Right lobe of liver (tissue), 6 donors: Measurements from ENCODE around the gene GIPC2. TPM values are rescaled to one million over a fixed set of nuclear protein-coding genes. Genes with fewer than 3 reads are reported as not detected.

Experiments used
- ATAC-seq, 4 donors: fragments of 200-7000 bp; cut with Tn5 transposase; one replicate each; pipeline ENCODE4 v1.9.1; 2020; ENCODE audit warnings: mild to moderate bottlenecking in 4 of 4, moderate library complexity in 4 of 4
- DNase-seq, 3 donors: peaks; one replicate each; pipeline ENCODE4 v3.0.0-alpha.2; 2020
- H3K27ac ChIP-seq, 3 donors: fragments of 200-600 bp; one replicate each; pipeline ENCODE4 v1.8.0; 2022
- H3K27me3 ChIP-seq, 2 donors: fragments of 200-600 bp; one replicate each; pipeline ENCODE4 v1.8.0; 2022
- H3K36me3 ChIP-seq, 4 donors: fragments of 200-600 bp; sonication (generic) in 1 of 4; one replicate each; pipeline versions ENCODE4 v1.5.1 to v1.8.0; 2017 to 2022; ENCODE audit warnings: control low read depth in 1 of 4
- H3K4me1 ChIP-seq, 4 donors: fragments of 200-600 bp; sonication (generic) in 1 of 4; one replicate each; pipeline versions ENCODE4 v1.5.1 to v1.8.0; 2017 to 2022; ENCODE audit warnings: control low read depth in 1 of 4
- H3K4me3 ChIP-seq, 3 donors: fragments of 200-600 bp; one replicate each; pipeline ENCODE4 v1.8.0; 2022
- H3K9me3 ChIP-seq, 4 donors: fragments of 200-600 bp; sonication (generic) in 1 of 4; one replicate each; pipeline versions ENCODE4 v1.5.1 to v1.8.0; 2017 to 2022; ENCODE audit warnings: control low read depth in 1 of 4
- POLR2A ChIP-seq: fragments of 450-650 bp; IDR thresholded peaks from one replicate; pipeline ENCODE4 v1.6.1; 2017; ENCODE audit warnings: antibody characterized with exemption, mild to moderate bottlenecking
- WGBS: methylation state at CpG from one replicate; pipeline ENCODE4 v1.1.6; 2018; ENCODE audit warnings: low coverage, low lambda C conversion rate; ENCODE audit not compliant: insufficient coverage; ENCODE audit errors: missing lambda C conversion rate; 5-methylcytosine and 5-hydroxymethylcytosine counted together
- intact Hi-C, 2 donors: fragments of 100-400 bp; cut with DNase I; formaldehyde crosslinking; loops; one replicate each; pipeline versions ENCODE4 v1.11.2 to v1.14.1; 2022
- total RNA-seq, 6 experiments: library from RNA; depleted of rRNA in 2 of 6; stranded (reverse); fragments of >200 nt in 2 of 6; fragmentation: NEBNext Ultra II Directional in 3 of 6; extraction: Animal tissue kit (Norgen Biotek cat#: 25700) in 3 of 6; gene quantifications; one replicate each; pipeline versions ENCODE4 v1.1.0 to v1.2.4, GENCODE V29; 2016 to 2023
- TF ChIP-seq, protein P1 (sequence below), 4 donors: fragments of 200-600 bp in 3 of 4; fragments of 450-650 bp in 1 of 4; IDR thresholded peaks; one replicate each; pipeline versions ENCODE4 v1.5.1 to v1.8.0; 2016 to 2022; ENCODE audit warnings: antibody characterized with exemption in 4 of 4, mild to moderate bottlenecking in 2 of 4
- donor health status: DM: no; HTN: yes; CAD: no.
- donor health status: DM: no; HTN: no; CAD: no.
- donor health status: DM: no; HTN: no; CAD: no.
- donor health status: DM: no; HTN: yes; CAD: no.
- donor health status: DM: no; HTN: yes; CAD: no.

The GIPC2 gene
- total RNA-seq, 6 experiments from 2014 or later = 4.7 to 9.8 (median 7.0) TPM

- H3K4me1 ChIP-seq = peaks cover 0 to 25% (median 4%) of the 10 kb centered on the region in 4 donors
- WGBS = 27% methylated on average over 4 of the region's 4 CpGs
- TF ChIP-seq, protein P1, sequence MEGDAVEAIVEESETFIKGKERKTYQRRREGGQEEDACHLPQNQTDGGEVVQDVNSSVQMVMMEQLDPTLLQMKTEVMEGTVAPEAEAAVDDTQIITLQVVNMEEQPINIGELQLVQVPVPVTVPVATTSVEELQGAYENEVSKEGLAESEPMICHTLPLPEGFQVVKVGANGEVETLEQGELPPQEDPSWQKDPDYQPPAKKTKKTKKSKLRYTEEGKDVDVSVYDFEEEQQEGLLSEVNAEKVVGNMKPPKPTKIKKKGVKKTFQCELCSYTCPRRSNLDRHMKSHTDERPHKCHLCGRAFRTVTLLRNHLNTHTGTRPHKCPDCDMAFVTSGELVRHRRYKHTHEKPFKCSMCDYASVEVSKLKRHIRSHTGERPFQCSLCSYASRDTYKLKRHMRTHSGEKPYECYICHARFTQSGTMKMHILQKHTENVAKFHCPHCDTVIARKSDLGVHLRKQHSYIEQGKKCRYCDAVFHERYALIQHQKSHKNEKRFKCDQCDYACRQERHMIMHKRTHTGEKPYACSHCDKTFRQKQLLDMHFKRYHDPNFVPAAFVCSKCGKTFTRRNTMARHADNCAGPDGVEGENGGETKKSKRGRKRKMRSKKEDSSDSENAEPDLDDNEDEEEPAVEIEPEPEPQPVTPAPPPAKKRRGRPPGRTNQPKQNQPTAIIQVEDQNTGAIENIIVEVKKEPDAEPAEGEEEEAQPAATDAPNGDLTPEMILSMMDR (IDR thresholded peaks at IDR 0.05) = no peak
- TF ChIP-seq POLR2A = no peak
- no peaks in the 10 kb centered on the region for H3K9me3 ChIP-seq
- no peaks in the 10 kb centered on the region for H3K36me3 ChIP-seq
- H3K27me3 ChIP-seq = no peaks in the 10 kb centered on the region
- peak overlapping the region; percentile 77 to 79 (median 79) for H3K27ac ChIP-seq
- intact Hi-C loops = no loop called here
- H3K4me3 ChIP-seq = peak overlapping the region; percentile 37 to 57 (median 52)
- ATAC-seq (peak; percentile 75 to 86 (median 82)), DNase-seq (no peak)
Measured at GRCh38 chr1:78143152-78143551, 97.4 kb downstream of the GIPC2 start.

DNA sequence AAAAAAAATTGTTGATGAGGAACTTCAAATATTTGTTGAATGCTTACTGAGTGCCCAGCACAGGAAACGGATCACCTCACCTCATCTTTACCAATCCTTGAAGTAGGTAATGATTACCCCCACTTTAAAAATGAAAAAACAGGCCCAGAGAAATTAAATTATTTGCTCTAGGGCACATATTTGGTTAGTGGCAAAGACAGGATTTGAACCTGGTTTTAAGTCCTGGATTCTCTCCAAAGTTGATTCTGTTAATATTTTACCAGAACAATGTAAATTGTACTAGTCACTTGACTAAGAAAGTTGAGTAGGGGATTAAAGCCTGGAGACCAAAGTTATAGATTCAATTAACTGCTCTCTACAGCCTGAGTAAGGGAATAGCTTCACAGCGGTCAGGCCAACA is 97.9 kb downstream of the GIPC2 start:
- TF ChIP-seq POLR2A = no peak
- TF ChIP-seq, protein P1 (IDR thresholded peaks at IDR 0.05) = no peak
- intact Hi-C loops = no loop called here
- peak; percentile 52 to 76 (median 62) for ATAC-seq
- DNase-seq = no peak
- Histone ChIP-seq H3K27ac (peak overlapping the region; percentile 77 to 79 (median 79)), H3K4me1 (peaks cover 0 to 25% (median 4%) of the 10 kb centered on the region in 4 donors), H3K4me3 (peak overlapping the region; percentile 37 to 57 (median 52)), H3K9me3 (no peaks in the 10 kb centered on the region), H3K27me3 (no peaks in the 10 kb centered on the region), H3K36me3 (no peaks in the 10 kb centered on the region)
- 30% methylated on average over 2 of the region's 2 CpGs for WGBS

- no peaks in the 10 kb centered on the region for H3K36me3 ChIP-seq
- ATAC-seq (peak; percentile 74 to 87 (median 80)), DNase-seq (peak in 2 of 3 donors; percentile 32 to 64)
- intact Hi-C loops = no loop called here
- H3K4me1 ChIP-seq = peaks cover 0 to 25% (median 4%) of the 10 kb centered on the region in 4 donors
- H3K4me3 ChIP-seq = no peak overlapping the region
- H3K27me3 ChIP-seq = no peaks in the 10 kb centered on the region
- H3K9me3 ChIP-seq = no peaks in the 10 kb centered on the region
- TF ChIP-seq POLR2A = no peak
- TF ChIP-seq, protein P1 (IDR thresholded peaks at IDR 0.05) = peak; percentile 83 to 92 (median 87)
- peak overlapping the region in 1 of 3 donors; percentile 79 for H3K27ac ChIP-seq
- 7% methylated on average over 2 of the region's 2 CpGs for WGBS
Measured at GRCh38 chr1:78145105-78145580, 99.4 kb downstream of the GIPC2 start.

DNA sequence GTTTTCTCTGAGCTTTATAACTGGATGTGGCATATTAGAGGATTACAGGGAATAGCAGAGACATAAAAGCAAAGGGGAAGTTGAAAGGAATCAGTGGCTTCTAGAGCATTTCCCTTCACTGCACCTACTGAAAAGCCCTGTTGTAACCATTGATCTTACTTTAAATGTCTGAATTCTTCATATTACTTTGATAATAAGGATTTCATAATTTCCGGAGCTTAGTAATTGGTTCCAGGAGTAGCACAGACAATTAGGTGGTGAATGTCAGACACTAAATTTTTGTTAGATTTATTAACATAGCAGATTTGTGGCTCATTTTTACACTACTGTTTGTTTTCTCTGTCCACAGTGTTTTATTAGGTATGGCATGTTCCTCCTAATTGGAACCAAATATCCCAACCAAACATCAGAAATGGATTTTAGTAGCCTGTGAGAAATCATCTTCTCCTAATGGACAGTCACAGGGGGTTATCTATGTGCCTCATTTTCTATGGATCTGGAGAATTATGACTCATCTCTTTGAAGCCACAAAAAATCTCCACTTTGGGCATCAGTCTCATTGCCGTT is 100.5 kb downstream of the GIPC2 start:
- Histone ChIP-seq H3K9me3 (no peaks in the 10 kb centered on the region), H3K36me3 (no peaks in the 10 kb centered on the region), H3K4me3 (no peak overlapping the region), H3K27me3 (no peaks in the 10 kb centered on the region), H3K4me1 (peaks cover 0 to 25% (median 4%) of the 10 kb centered on the region in 4 donors), H3K27ac (no peak overlapping the region)
- intact Hi-C loops = no loop called here
- ATAC-seq (no peak), DNase-seq (no peak)
- TF ChIP-seq, protein P1 (IDR thresholded peaks at IDR 0.05) = no peak
- TF ChIP-seq POLR2A = no peak
- WGBS = 51% methylated on average over 2 of the region's 2 CpGs
